Mammary epithelial cell (primary cell): Measurements from ENCODE around the gene ODF4.

Experiments
- CTCF ChIP-seq, 2 donors: IDR thresholded peaks in 1 of 2; conservative IDR thresholded peaks in 1 of 2; 2 replicates each; pipeline ENCODE4 v1.5.1; 2011 to 2012; ENCODE audit warnings: inconsistent platforms in 2 of 2, low read length in 2 of 2, mild to moderate bottlenecking in 2 of 2, control low read depth in 1 of 2, low read depth in 1 of 2; ENCODE audit not compliant: insufficient read depth in 1 of 2; ENCODE audit errors: extremely low read depth in 1 of 2
- EZH2 ChIP-seq: IDR thresholded peaks from 2 replicates; pipeline ENCODE4 v1.6.1; 2012; ENCODE audit warnings: low read length, inconsistent platforms, borderline replicate concordance

GRCh38 chr17:8332688-8333087 is 7.0 kb upstream of the ODF4 start:
- no peak for TF ChIP-seq CTCF (conservative IDR thresholded peaks at IDR 0.05 in 1 of 2, IDR thresholded peaks at IDR 0.05 in 1 of 2; ENCODE audit: extremely low read depth in 1 of 2, insufficient read depth in 1 of 2, low read depth in 1 of 2, low read length in 2 of 2)
- TF ChIP-seq EZH2 = no peak
